Neural cell (in vitro differentiated cells): ENCODE results near the gene TBCEL. TPM values are rescaled to one million over a fixed set of nuclear protein-coding genes. Genes with fewer than 3 reads are reported as not detected.

Experiments used
- H2AFZ ChIP-seq: fragments of 200-600, 300-800 bp; sonication (generic), shearing (Covaris generic); 2 replicates; pipeline ENCODE4 v1.6.0; 2014; ENCODE audit warnings: low read depth, mild to moderate bottlenecking, antibody characterized with exemption, low read length, moderate library complexity
- H3F3A ChIP-seq: fragments of 200-600 bp; shearing (Covaris generic); 2 replicates; pipeline ENCODE4 v1.6.1; 2016; ENCODE audit warnings: mild to moderate bottlenecking, moderate library complexity, mixed read lengths, antibody characterized with exemption, low read length; ENCODE audit not compliant: insufficient read depth, poor library complexity, severe bottlenecking
- H3K27ac ChIP-seq: fragments of 200-600, 300-800 bp; sonication (generic), shearing (Covaris generic); 2 replicates; pipeline ENCODE4 v1.5.1; 2014; ENCODE audit warnings: mild to moderate bottlenecking, low read length, moderate library complexity
- H3K27me3 ChIP-seq: fragments of 300-800, 200-600 bp; sonication (generic), shearing (Covaris generic); 2 replicates; pipeline ENCODE4 v1.6.0; 2014; ENCODE audit warnings: mild to moderate bottlenecking, low read depth, low read length, moderate library complexity; ENCODE audit not compliant: insufficient read depth
- H3K36me3 ChIP-seq: fragments of 300-800, 200-600 bp; sonication (generic), shearing (Covaris generic); 2 replicates; pipeline ENCODE4 v1.5.1; 2014; ENCODE audit warnings: mild to moderate bottlenecking, antibody characterized with exemption, low read length, moderate library complexity; ENCODE audit not compliant: insufficient read depth
- H3K4me2 ChIP-seq: fragments of 300-800, 200-600 bp; sonication (generic), shearing (Covaris generic); 2 replicates; pipeline ENCODE4 v1.6.0; 2014; ENCODE audit warnings: mild to moderate bottlenecking, low read length
- H3K4me3 ChIP-seq: fragments of 300-800, 200-600 bp; sonication (generic), shearing (Covaris generic); 2 replicates; pipeline ENCODE4 v1.5.1; 2014; ENCODE audit warnings: mild to moderate bottlenecking, low read length, moderate library complexity
- H3K79me2 ChIP-seq: fragments of 200-600 bp; shearing (Covaris generic); replicated peaks from 2 replicates; pipeline ENCODE4 v1.6.0; 2014; ENCODE audit warnings: mild to moderate bottlenecking, low read length, moderate library complexity; ENCODE audit not compliant: insufficient read depth
- H3K9ac ChIP-seq: fragments of 300-800, 200-600 bp; sonication (generic), shearing (Covaris generic); 2 replicates; pipeline ENCODE4 v1.6.1; 2016; ENCODE audit warnings: mild to moderate bottlenecking, low read length, mixed read lengths
- H3K9me2 ChIP-seq: fragments of 200-600 bp; shearing (Covaris generic); 2 replicates; pipeline ENCODE4 v1.6.1; 2016; ENCODE audit warnings: mild to moderate bottlenecking, low read length, mixed read lengths; ENCODE audit not compliant: insufficient read depth
- H3K9me3 ChIP-seq: fragments of 200-600, 300-800 bp; sonication (generic), shearing (Covaris generic); 2 replicates; pipeline ENCODE4 v1.6.1; 2016; ENCODE audit warnings: mild to moderate bottlenecking, mixed run types, low read length, moderate library complexity, mixed read lengths
- H4K20me1 ChIP-seq: fragments of 200-600 bp; shearing (Covaris generic); 2 replicates; pipeline ENCODE4 v1.6.1; 2016; ENCODE audit warnings: mild to moderate bottlenecking, mixed run types; ENCODE audit not compliant: insufficient read depth
- EP300 ChIP-seq: fragments of 450-650 bp; conservative IDR thresholded peaks from 2 replicates; pipeline ENCODE4 v1.6.1; 2014; ENCODE audit warnings: antibody characterized with exemption, mild to moderate bottlenecking, moderate library complexity; ENCODE audit not compliant: poor library complexity, severe bottlenecking
- EZH2 ChIP-seq: fragments of 200-600, 300-800 bp; shearing (Covaris generic), sonication (generic); IDR thresholded peaks from 2 replicates; pipeline ENCODE4 v1.6.1; 2014; ENCODE audit warnings: antibody characterized with exemption, low read length, borderline replicate concordance, mild to moderate bottlenecking; ENCODE audit not compliant: insufficient read depth, poor library complexity, severe bottlenecking
- MXI1 ChIP-seq: fragments of 450-650 bp; conservative IDR thresholded peaks from 2 replicates; pipeline ENCODE4 v1.6.1; 2014; ENCODE audit warnings: antibody characterized with exemption, mild to moderate bottlenecking; ENCODE audit not compliant: poor library complexity, severe bottlenecking
- POLR2AphosphoS5 ChIP-seq: IDR thresholded peaks from 2 replicates; pipeline ENCODE4 v1.6.1; 2012
- RAD21 ChIP-seq: fragments of 450-650 bp; conservative IDR thresholded peaks from 2 replicates; pipeline ENCODE4 v1.6.1; 2014; ENCODE audit warnings: antibody characterized with exemption, mild to moderate bottlenecking, moderate library complexity
- SMC3 ChIP-seq: fragments of 450-650 bp; conservative IDR thresholded peaks from 2 replicates; pipeline ENCODE4 v1.6.1; 2014; ENCODE audit warnings: antibody characterized with exemption, mild to moderate bottlenecking, moderate library complexity; ENCODE audit not compliant: poor library complexity
- TAF1 ChIP-seq: IDR thresholded peaks from 2 replicates; pipeline ENCODE4 v1.6.1; 2012; ENCODE audit warnings: low read depth
- polyA plus RNA-seq: library from polyadenylated mRNA; depleted of rRNA; stranded (reverse); fragments of >200 nt; gene quantifications from 2 replicates; pipeline ENCODE4 v1.2.3, GENCODE V29; 2014
- TF ChIP-seq, protein P1 (sequence below): fragments of 450-650 bp; IDR thresholded peaks from 2 replicates; pipeline ENCODE4 v1.5.1; 2014; ENCODE audit warnings: antibody characterized with exemption, mild to moderate bottlenecking, moderate library complexity; ENCODE audit not compliant: poor library complexity, severe bottlenecking
- TF ChIP-seq, protein P2 (sequence below): IDR thresholded peaks from 2 replicates; pipeline ENCODE4 v1.6.1; 2012; ENCODE audit warnings: borderline replicate concordance

The TBCEL gene
- polyA plus RNA-seq, 1 donor from 2014 or later, result 13.5 TPM

DNA sequence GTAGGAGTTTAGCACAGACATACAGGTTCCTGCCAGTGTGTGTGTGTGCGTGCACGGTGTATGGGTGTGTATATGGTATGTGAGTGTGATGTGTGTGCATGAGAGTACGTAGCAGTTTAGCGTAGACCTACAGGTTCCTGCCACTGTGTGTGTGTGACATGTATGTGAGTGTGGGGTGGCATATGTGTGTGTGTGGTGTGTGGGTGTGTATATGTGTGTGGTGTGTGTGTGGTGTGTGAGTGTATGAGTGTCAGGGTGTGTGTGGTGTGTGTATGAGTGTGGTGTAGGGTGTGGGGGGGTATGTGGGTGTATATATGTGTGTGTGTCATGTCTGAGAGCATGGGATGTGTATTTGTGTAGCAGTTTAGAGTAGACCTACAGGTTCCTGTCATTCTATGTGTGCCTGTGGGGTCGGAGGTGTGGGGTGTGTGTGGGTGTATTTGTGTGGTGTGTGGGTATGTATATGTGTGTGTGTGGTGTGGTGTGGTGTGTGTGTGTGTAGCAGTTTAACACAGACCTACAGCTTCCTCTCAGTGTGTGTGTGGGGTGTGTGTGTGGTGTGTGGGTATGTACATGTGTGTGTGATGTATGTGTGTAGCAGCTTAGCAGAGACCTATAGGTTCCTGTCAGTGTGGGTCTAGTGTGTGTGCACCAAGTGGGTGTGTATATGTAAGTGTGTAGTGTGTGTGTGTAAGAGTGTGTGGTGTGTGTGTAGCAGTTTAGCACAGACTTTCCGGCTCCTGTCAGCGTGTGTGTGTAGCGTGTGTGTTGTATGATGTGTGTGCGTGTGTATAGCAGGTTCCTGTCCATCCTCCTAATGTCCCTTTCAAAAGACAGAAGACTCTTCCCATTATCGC lies 31.8 kb upstream of the TBCEL start:
- Histone ChIP-seq H3K4me2 (no peak overlapping the region), H3K36me3 (no peaks in the 10 kb centered on the region), H3K27ac (no peak overlapping the region), H3K9me3 (no peaks in the 10 kb centered on the region), H3K4me3 (no peak overlapping the region), H3F3A (no peaks in the 10 kb centered on the region), H4K20me1 (no peaks in the 10 kb centered on the region), H3K79me2 (no peaks in the 10 kb centered on the region), H3K9me2 (no peaks in the 10 kb centered on the region), H2AFZ (no peak overlapping the region), H3K27me3 (no peaks in the 10 kb centered on the region), H3K9ac (no peak overlapping the region)
- TF ChIP-seq, protein P1, sequence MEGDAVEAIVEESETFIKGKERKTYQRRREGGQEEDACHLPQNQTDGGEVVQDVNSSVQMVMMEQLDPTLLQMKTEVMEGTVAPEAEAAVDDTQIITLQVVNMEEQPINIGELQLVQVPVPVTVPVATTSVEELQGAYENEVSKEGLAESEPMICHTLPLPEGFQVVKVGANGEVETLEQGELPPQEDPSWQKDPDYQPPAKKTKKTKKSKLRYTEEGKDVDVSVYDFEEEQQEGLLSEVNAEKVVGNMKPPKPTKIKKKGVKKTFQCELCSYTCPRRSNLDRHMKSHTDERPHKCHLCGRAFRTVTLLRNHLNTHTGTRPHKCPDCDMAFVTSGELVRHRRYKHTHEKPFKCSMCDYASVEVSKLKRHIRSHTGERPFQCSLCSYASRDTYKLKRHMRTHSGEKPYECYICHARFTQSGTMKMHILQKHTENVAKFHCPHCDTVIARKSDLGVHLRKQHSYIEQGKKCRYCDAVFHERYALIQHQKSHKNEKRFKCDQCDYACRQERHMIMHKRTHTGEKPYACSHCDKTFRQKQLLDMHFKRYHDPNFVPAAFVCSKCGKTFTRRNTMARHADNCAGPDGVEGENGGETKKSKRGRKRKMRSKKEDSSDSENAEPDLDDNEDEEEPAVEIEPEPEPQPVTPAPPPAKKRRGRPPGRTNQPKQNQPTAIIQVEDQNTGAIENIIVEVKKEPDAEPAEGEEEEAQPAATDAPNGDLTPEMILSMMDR, result no peak
- TF ChIP-seq MXI1 (no peak), SMC3 (no peak), EP300 (no peak), TAF1 (no peak), RAD21 (no peak), POLR2AphosphoS5 (no peak), EZH2 (no peak)
- TF ChIP-seq, protein P2, sequence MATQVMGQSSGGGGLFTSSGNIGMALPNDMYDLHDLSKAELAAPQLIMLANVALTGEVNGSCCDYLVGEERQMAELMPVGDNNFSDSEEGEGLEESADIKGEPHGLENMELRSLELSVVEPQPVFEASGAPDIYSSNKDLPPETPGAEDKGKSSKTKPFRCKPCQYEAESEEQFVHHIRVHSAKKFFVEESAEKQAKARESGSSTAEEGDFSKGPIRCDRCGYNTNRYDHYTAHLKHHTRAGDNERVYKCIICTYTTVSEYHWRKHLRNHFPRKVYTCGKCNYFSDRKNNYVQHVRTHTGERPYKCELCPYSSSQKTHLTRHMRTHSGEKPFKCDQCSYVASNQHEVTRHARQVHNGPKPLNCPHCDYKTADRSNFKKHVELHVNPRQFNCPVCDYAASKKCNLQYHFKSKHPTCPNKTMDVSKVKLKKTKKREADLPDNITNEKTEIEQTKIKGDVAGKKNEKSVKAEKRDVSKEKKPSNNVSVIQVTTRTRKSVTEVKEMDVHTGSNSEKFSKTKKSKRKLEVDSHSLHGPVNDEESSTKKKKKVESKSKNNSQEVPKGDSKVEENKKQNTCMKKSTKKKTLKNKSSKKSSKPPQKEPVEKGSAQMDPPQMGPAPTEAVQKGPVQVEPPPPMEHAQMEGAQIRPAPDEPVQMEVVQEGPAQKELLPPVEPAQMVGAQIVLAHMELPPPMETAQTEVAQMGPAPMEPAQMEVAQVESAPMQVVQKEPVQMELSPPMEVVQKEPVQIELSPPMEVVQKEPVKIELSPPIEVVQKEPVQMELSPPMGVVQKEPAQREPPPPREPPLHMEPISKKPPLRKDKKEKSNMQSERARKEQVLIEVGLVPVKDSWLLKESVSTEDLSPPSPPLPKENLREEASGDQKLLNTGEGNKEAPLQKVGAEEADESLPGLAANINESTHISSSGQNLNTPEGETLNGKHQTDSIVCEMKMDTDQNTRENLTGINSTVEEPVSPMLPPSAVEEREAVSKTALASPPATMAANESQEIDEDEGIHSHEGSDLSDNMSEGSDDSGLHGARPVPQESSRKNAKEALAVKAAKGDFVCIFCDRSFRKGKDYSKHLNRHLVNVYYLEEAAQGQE, result no peak

DNA sequence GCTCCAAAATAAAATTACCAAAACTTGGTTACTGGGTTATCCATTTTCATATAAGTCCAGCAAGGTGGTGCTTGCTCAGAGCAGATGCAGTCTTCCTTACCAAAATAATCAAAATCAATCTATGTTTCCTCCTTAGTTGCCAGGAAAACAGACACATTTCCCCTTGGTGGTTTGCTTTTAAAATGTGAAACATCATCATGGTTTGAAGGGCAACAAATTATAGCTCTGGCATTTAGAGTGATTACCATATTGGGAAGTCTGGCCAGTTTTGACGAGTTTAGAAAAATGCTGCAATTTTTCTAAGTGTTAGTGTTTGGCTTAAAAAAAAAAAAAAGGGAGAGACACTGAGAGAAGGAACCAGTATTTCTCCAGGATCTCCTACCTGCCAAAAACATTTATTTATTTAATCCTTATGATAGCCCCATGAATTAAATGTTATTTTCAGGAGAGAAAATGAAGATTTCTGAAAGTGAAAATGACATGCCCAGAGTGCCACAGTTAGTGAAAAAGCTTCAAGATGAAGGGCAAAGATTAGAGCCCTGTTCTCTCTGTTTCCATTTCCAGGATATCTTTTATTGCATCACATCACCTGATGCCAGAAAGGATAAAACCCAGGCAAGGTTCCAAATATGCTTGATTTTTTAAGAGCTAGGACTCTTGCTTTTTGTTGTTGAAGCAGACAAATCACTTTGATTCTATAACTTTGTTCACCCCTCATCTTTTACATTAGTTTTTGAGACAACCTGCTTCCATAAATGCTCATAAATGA lies 29.6 kb upstream of the TBCEL start:
- Histone ChIP-seq H4K20me1 (no peaks in the 10 kb centered on the region), H3K4me3 (no peak overlapping the region), H3K4me2 (no peak overlapping the region), H3K27ac (no peak overlapping the region), H3K9me2 (no peaks in the 10 kb centered on the region), H2AFZ (no peak overlapping the region), H3K36me3 (no peaks in the 10 kb centered on the region), H3K9ac (no peak overlapping the region), H3K79me2 (no peaks in the 10 kb centered on the region), H3K27me3 (no peaks in the 10 kb centered on the region), H3K9me3 (no peaks in the 10 kb centered on the region), H3F3A (no peaks in the 10 kb centered on the region)
- TF ChIP-seq TAF1 (no peak), EZH2 (no peak), SMC3 (no peak), EP300 (no peak), POLR2AphosphoS5 (no peak), RAD21 (no peak), MXI1 (no peak)
- TF ChIP-seq, protein P2, result no peak
- TF ChIP-seq, protein P1, result no peak
